GM19025 (cell line): ENCODE results near the gene CYB5D1.
A peak's percentile ranks its signal among the peaks of the same experiment; 100 is the strongest.
"Not testable (repeated sequence)": the region's sequence is repeated elsewhere in the genome, so short reads cannot be mapped to it uniquely, and the experiment has no call there.

Experiments used
- ATAC-seq: cut with Tn5 transposase; IDR thresholded peaks from one replicate; pipeline ENCODE4 v1.9.1; 2021; ENCODE audit warnings: mild to moderate bottlenecking, low read depth, moderate library complexity; ENCODE audit not compliant: unreplicated experiment

Gene CYB5D1

DNA sequence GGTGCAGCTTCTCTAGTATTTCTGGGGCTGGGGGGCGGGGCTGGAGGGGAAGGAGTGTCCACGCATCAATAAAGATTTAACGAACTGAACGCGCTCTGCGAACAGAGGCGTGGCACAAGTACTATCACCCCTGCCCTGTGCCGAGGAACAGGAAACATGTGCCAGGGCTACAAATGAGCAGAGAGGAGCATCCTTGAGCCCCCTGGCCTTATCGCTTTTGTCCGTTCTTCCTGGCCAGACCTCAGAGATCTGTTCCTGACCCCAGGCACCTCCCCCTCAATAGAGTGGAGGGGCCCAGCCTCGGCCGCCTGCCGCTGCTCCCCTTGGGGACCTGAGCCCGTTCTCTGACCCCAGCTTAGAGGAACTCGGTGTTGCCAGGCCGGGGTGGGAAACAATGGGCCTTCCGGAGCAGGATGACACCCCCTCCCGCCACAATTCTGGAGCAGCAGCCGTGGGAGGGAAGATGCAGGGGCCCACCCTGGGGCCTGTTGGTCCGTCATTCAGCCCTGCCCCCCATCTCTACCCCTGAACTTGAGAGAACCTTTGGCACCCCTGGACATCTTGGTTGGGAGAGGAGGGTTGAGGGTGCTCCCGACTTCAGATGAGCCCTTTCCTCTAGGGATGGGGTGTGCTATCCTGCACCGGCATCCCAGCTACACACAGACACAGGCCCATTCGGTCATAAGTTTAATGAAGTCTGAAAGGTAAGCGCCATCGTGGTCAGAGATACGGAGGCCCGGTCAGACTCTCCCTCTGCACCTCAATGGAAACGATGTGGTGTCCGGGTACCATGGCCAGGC is 1.6 kb upstream of the CYB5D1 start:
- no peak for ATAC-seq

DNA sequence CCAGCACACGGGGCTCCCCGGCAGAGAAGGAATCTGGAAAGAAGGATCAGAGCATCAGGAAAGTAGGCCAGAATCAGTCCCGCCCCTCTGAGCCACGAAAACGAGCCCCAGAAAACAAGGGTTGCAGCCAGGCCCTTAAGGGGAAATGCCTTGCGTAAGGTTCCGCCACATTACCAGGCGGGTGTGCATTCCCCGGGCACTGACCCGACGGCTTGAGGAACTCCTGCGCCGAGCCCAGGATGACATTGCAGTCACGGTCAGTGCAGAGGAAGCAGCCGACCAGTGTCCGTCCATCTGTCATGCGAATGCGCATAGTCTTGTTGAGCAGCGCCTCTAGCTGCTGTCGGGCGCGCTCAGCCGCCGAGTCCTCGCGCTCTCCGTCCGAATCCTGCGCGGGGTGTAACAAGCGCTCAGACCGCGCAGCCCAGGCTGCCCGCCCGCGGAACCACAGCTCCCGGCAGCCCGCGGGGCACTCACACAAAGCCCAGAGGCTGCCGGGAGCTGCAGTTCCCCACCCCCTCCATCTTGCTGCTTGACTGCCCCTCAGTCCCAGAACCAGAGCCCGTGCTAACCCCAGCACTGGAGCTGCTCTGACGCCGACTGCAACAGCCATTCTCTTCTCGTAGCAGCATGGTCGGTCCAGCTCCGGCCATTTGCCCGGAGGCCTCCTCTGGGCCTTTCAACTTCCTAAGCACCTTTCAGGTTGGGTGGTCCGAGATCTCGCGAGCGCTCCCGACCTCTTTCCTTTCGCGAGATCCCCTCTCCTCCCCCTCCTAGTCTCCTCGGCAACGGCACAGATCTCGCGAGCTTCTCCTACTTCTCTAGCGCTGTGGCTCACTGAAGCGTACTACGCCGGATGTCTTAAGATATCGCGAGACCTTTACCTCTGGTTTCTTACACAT is 741 bp upstream of the CYB5D1 start, which contains the start of gene NAA38:
Gene NAA38 (minus strand): TSS at position 749 of the 902 bp plus-strand sequence. CDS start 96 bp downstream, at position 653.
- ATAC-seq = peak; percentile 74

DNA sequence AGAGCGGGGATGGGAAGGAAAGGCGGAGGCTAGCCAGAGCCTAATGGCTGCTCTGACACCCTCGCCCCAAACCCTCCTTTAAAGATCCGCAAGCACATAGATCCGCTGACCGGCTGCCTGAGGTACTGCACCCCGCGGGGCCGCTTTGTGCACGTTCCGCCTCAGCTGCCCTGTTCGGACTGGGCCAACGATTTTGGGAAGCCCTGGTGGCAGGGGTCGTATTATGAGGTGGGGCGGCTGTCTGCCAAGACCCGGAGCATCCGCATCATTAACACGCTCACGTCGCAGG is 663 bp downstream of the CYB5D1 start:
- ATAC-seq = no peak

DNA sequence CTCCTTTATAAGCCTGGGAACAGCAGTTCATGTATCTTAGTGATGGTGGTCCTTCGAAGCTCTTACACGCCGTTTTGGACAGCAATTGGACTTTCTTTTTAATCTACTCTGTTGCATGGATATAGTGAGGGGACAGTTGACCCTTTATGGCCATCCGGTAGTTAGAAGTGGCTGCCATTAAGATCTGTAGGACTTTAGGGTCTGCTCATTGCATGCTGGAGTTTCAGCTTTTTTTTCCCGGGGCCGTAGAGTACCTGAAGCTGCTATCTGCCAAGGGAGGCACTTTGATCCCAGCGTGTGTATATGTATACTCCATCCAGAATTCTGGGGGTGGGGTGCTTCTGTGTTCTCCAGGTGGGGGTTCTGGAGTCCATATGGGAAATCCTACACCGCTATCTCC is 1.2 kb downstream of the CYB5D1 start:
- no peak for ATAC-seq

DNA sequence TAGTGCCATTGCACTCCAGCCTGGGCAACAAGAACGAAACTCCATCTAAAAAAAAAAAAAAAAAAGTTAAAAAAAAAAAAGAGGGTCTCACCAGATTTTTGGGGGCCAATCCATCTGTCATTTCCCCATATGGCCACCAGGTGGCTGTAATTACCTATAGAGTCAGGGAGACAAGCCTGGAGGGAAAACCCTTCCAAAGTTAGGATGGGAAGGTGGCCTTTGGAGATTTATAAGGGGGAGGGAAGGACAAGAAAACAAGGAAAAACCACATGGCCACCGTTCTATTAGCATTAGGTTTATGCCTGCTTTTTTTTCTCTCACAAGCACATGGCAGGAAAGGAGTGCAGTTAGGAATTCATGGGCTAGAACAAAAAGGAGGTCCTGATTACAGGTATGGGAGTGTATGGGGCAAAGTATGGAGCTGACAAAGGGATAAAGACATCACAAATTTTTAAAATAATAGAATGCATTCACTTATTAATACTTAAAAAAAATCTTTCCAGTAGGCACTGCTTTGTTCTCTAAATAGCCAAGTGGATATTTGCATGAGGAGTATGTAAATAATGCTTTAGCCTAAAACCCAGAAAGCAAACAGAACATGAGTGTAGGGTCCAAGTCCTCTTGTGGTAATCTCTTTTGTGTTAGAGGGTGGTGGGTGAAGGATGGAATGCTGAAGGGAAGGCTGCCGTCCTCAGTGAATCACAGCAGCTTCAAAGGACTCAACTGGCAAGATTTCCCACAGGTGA is 5.1 kb downstream of the CYB5D1 start:
- ATAC-seq = no peak

DNA sequence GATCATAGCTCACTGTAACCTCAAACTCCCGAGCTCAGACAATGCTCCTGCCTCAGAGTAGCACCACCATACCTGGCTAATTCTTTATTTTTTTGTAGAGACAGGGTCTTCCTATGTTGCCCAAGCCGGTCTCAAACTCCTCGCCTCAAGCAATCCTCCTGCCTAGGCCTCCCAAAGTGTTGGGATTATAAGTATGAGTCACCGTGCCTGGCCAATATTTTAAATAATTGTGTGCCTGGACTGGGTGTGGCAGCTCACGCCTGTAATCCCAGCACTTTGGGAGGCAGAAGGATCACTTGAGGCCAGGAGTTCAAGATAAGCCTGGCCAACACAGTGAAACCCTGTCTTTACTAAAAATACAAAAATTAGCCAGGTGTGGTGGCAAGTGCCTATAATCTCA is 6.6 kb downstream of the CYB5D1 start:
- not testable (repeated sequence) for ATAC-seq

DNA sequence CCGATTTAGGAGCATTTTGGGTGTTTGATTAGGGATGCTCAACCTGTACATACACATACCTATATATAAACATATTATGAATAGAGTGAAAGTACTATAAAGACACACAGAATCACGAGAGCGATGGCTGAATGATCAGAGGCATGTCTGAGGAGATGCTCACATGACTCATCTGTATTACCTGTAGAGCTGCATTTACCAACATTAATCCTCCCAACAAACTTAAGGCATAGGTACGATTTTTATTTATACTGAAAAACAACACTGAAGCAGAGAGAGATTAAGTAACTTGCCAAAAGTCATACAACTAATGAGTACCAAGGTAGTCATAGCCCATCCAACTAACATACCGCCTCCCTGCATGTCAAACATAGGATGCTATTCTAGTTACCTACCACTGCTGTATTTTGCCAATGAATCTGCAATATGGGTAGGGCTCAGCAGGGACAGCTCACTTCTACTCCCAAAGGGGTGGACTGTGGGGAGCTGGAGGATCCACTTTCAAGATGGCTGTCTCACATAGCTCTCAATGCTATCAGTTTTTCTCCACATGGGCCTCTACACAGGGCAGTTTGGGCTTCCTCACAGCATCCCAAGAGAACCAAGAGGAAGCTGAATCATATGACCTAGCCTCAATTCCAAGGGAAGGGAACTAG is 7.3 kb downstream of the CYB5D1 start:
- no peak for ATAC-seq

DNA sequence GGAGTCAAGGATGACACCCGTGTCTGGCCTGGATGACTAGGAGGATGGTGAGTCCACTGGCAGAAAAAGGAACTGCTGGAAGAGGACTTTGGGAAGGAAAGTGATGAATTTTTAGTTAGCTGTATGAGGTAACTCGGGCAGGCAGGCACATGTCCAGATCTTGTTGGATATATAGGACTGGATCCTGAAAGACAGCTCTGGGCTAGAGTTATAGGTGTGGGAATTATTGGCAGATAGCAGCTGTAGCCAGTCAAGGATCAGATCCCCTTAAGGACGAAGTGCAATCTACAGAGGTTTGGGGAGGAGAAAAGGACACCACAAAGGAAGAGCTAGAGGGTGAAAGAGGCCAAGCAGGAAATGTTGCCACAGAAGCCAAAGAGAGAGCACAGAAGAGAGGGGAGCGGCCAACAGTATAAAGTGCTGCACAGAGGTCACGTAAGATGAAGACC is 10.1 kb downstream of the CYB5D1 start:
- ATAC-seq = no peak

DNA sequence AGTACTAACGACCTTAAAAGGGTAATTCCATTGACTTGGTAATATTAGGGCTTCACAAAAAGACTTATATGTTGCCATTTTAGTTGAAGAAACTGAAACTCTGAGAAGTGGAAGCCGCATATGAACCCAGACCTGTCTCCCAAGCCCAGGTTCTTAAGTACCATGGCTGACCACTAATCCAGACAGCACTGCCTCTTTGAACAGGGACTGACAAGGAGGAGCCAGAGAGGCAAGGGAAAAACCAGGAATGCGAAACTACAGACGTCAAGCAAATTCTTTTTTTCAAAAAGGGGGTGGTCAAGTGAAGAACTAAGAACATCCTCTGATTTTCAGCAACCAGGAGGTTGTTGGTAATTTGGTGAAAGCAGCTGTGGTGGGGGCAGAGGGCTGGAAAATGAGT is 15.2 kb downstream of the CYB5D1 start:
- ATAC-seq = no peak

DNA sequence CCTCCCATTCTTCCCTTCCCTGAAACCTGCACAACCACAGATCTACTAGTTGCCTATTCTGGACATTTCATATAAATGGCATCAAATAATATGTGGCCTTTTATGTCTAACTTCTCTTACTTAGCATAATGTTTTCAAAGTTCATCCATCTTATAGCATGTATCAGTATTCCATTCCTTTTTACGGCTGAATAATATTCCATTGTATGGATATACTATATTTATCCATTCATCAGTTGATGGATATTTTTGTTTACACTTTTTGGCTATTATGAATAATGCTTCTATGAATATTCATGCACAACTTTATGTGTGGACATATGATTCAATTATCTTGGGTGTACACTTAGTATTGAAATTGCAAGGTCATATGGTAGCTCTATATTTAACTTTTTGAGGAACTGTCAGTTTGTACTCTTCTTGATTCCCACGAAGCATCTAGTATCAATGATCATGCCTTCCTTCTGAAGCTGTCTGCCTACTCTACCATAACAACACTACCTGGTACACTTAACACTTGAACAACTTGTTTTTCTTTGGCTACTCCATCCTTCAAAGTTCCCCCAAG is 18.1 kb downstream of the CYB5D1 start:
- ATAC-seq = no peak

DNA sequence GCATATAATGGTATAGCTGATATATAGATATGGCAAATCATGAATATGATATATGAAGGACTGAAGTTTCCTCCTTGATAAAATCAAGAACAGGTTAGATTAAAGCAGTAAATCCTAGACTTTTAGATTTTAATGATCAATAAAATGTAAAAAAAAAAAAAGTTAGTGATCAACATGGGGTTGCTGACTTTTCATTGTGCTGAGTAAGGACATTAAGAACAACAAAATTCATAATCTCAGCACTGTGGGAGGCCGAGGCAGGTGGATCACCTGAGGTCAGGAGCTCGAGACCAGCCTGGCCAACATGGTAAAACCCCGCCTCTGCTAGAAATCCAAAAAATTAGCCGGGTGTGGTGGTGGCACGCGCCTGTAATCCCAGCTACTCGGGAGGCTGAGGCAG is 20.4 kb downstream of the CYB5D1 start:
- ATAC-seq = no peak

DNA sequence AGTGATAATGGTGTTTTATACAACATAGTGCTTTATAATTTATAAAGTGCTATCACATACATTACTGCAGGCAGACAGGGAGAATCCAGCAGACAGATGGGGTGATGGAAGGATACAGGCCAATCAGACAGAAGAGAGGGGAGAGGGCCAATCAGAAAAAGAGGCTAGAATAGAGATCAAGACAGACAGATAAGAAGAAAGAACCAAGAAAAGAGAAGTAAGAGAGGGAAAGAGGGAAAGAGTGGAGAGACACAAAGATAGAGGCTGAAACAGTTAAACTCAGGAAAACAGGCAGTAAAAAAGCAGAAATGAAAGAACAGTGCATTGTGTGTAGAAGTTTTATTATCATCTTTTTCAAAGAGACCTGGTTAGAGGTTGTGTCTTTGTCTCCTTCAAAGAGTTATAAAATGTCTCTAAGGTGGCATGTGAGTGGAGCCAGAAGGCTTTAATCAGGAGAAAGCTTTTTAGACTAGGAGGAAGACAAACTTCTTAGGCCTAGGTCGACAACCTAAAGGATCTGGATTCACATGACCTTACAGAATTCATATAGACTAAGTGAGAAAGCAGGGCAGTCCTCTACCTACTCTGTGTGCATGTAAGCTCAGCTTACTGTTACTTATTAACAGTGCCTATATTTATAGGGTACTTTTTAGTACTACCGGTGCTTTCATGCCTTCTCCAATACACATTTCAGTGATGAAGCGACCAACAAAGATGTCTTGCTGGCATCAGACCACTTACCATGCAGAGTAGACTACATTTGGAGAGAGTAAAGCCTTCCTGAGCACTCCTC is 22.5 kb downstream of the CYB5D1 start:
- no peak for ATAC-seq

DNA sequence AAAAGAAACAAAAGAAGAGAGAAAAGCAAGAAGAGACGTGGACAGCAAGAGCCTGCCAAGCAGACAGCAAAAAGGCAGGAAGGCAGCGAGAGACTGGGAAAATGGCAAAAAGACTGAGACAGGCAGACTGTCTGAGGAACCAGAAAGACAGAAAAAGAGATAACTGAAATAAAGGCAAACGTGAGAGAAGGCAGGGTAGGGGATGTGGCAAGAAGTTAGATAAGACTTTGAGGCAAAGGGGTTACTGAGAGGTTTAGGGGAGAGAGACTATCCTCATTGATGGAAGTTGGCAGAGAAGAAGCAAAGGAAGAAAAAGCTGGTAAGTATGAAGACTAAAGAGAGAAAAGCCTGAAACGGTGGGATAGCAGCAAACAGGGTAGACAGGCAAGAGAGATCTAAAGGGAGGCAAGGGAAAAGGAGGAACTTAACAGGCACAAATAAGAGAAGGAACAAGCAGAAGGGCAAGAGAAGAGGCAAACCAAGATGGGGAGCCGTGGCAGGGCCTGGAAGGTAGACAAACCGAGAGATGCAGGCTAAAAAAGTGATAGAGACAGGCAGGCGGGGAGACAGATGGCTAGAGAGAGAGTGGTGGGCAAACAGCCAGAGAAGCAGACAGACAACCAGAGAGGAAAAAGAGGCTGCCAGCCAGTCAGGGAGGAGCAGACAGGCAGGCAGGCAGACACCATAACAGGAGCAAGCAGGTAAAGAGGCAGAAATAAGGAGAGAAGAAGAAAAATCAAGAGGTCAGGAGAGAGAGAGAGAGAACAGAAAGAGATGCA is 23.7 kb downstream of the CYB5D1 start:
- ATAC-seq = no peak

DNA sequence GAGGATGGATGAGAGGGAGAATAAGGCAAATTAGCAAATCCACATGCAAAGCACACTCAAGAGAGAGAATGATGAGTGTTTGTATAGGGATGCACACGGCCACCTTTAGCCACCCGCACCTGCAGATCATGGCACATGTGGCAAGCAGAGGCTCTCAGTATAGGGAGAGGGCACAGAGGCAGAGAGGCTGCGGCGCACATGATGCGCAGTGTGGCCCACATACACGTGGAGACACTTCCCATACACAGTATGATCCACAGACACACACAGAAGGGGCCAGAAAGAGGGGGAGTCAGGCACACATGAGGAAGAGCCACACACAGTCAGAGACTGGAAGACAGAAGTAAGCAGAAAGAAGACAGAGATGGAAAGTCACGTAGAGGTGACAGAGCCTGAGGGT is 24.3 kb downstream of the CYB5D1 start:
- no peak for ATAC-seq

DNA sequence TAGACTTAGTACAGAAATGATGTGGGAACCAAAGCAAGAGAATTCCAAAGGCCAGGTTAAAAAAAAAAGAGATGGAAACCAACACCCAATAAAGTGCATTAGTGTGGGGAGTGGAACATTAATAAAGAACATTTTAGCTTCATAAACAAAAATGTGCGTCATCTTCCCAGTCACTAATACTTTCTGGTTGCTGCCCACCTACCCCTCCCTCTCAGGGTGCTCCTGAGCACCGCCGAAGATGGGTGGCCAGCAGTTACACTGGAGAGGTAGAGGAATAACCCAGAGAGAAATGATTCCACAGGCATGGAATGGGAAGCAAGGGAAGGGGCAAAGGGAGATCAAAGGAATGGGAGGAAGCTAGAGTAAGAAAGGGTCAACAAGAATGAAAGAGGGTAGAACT is 24.8 kb downstream of the CYB5D1 start:
- ATAC-seq = no peak

DNA sequence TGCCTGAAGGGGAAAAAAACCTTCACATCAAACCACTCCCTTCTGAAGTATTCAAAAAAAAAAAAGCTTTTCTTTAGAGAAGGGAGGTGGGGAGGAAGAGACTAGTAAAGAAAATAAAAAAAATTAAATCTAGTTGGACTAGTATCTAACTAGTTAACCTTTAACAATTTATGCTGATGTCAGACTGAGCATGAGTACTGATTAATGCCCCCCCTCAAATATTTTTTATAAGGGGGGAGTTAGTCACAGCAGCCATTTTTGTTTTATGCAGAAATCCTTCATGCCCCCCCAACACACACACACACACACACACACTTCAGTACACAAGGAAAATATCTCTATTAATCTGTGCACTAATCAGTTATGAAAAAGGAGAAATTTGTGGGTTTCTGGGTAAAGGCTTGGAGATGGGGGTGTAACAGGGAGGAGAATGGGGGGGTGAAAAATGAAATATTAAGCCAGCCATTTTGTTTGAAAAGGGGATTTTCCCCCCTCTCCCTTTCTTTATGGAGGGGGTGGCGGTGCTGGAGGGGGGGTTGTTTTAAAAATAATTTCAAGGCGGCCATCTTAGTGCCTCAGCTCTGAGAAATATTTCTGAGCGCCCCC is 26.1 kb downstream of the CYB5D1 start:
- no peak for ATAC-seq

DNA sequence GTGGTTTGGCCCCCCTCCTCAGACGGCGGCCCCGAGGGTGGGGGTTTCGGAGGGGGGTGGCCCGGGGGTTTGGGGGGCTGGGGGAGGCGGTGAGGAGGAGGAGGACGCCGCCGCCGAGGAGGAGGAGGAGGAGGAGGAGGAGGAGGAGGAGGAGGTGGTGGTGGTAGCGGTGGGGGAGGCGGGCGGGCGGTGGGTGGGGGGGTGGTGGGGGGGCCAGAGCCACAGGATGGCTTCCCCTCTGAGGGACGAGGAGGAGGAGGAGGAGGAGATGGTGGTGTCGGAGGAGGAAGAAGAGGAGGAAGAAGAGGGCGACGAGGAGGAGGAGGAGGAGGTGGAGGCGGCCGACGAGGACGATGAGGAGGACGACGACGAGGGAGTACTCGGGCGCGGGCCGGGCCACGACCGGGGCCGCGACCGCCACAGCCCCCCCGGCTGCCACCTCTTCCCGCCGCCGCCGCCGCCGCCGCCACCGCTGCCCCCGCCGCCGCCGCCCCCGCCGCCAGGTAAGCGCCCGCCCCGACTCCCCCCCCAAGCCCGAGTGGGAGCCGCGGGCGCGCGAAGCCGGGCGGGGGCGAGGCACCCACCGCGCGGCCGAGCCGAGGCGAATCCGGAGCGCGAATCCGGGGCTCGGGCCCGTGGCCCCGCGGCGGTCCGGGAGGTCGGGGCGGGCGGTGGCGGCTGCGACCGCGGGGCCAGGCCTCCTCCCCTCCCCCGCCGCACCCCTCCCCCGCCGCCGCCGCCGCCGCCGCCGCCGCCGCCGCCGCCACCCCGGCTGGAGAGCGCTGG is 27.0 kb downstream of the CYB5D1 start:
- no peak for ATAC-seq
